Spleen (tissue), 7 donors: ENCODE measurements around the gene ADAM23.

ENCODE experiments used
- POLR2A ChIP-seq, 3 donors: fragments of 450-650 bp; IDR thresholded peaks; one replicate each; pipeline ENCODE4 v1.5.1; 2017; ENCODE audit warnings: antibody characterized with exemption in 3 of 3, mild to moderate bottlenecking in 1 of 3
- POLR2AphosphoS5 ChIP-seq, 3 donors: sonication (generic); formaldehyde crosslinking; IDR thresholded peaks; one replicate each; pipeline ENCODE4 v1.5.1; 2017; ENCODE audit warnings: antibody characterized with exemption in 3 of 3
- TF ChIP-seq, protein P1 (sequence below), 11 experiments: fragments of 200-600 bp in 7 of 11; fragments of 450-650 bp in 4 of 11; sonication (generic) in 4 of 11; IDR thresholded peaks in 8 of 11; conservative IDR thresholded peaks in 3 of 11; 1 replicate in 7 of 11; 2 replicates in 4 of 11; pipeline versions ENCODE4 v1.4.0 to v1.8.0; 2016 to 2021; ENCODE audit warnings: antibody characterized with exemption in 11 of 11, inconsistent platforms in 4 of 11, mild to moderate bottlenecking in 1 of 11
- donor health status: DM: no; HTN: no; CAD: no; lungs with moderate emphysema.
- donor health status: DM: no; HTN: no; CAD: no.
- donor health status: DM: no; HTN: no; CAD: no.

DNA sequence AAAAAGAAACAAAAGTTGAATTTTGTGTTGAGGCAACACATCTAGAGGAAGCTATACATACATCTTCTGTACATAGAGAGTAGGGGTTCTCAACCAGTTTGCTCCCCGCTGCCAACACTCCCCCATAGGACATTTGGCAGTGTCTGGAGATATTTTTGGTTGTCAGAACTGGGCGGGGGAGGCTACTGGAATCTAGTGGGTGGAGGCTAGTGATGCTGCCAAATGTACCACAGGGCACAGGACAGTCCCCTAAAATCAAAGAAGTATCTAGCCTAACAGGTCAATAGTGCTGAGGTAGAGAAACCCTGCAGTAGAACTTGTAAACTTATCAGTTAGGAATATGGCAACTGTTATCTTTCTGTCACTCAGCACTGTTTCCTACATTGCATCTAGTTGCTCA, 21.3 kb downstream of the ADAM23 start:
- TF ChIP-seq, protein P1, sequence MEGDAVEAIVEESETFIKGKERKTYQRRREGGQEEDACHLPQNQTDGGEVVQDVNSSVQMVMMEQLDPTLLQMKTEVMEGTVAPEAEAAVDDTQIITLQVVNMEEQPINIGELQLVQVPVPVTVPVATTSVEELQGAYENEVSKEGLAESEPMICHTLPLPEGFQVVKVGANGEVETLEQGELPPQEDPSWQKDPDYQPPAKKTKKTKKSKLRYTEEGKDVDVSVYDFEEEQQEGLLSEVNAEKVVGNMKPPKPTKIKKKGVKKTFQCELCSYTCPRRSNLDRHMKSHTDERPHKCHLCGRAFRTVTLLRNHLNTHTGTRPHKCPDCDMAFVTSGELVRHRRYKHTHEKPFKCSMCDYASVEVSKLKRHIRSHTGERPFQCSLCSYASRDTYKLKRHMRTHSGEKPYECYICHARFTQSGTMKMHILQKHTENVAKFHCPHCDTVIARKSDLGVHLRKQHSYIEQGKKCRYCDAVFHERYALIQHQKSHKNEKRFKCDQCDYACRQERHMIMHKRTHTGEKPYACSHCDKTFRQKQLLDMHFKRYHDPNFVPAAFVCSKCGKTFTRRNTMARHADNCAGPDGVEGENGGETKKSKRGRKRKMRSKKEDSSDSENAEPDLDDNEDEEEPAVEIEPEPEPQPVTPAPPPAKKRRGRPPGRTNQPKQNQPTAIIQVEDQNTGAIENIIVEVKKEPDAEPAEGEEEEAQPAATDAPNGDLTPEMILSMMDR (IDR thresholded peaks at IDR 0.05 in 8 of 11, conservative IDR thresholded peaks at IDR 0.05 in 3 of 11) = no peak
- TF ChIP-seq POLR2A (IDR thresholded peaks at IDR 0.05) (no peak), POLR2AphosphoS5 (IDR thresholded peaks at IDR 0.05) (no peak)
